IPS DF 6.9 (cell line): ENCODE results near the gene CRYBA4.

Experiments used
- DNase-seq: peaks from one replicate; pipeline ENCODE4 v3.0.0-alpha.2; 2013; ENCODE audit warnings: low read depth, low spot score
- H3K27ac ChIP-seq: one replicate; pipeline ENCODE4 v1.5.1; 2013; ENCODE audit warnings: low read length, control low read depth
- H3K27me3 ChIP-seq: 2 replicates; pipeline ENCODE4 v1.6.1; 2013; ENCODE audit warnings: mild to moderate bottlenecking, low read length; ENCODE audit not compliant: control insufficient read depth, insufficient read depth
- H3K36me3 ChIP-seq: 2 replicates; pipeline ENCODE4 v1.6.1; 2013; ENCODE audit warnings: low read length; ENCODE audit not compliant: control insufficient read depth, insufficient read depth
- H3K4me1 ChIP-seq: 2 replicates; pipeline ENCODE4 v1.6.1; 2013; ENCODE audit warnings: low read length; ENCODE audit not compliant: control insufficient read depth, insufficient read depth
- H3K4me3 ChIP-seq: 2 replicates; pipeline ENCODE4 v1.5.1; 2013; ENCODE audit warnings: mild to moderate bottlenecking, low read length
- H3K9me3 ChIP-seq: 2 replicates; pipeline ENCODE4 v1.6.1; 2013; ENCODE audit warnings: low read length, inconsistent platforms; ENCODE audit not compliant: control insufficient read depth, insufficient read depth
- WGBS: extraction: QIAGEN DNeasy Blood & Tissue Kit; methylation state at CpG from one replicate; pipeline ENCODE4 v1.1.7; 2013; ENCODE audit warnings: mixed read lengths, missing lambda C conversion rate; ENCODE audit not compliant: insufficient read length, insufficient coverage; 5-methylcytosine and 5-hydroxymethylcytosine counted together

CRYBA4 gene

DNA sequence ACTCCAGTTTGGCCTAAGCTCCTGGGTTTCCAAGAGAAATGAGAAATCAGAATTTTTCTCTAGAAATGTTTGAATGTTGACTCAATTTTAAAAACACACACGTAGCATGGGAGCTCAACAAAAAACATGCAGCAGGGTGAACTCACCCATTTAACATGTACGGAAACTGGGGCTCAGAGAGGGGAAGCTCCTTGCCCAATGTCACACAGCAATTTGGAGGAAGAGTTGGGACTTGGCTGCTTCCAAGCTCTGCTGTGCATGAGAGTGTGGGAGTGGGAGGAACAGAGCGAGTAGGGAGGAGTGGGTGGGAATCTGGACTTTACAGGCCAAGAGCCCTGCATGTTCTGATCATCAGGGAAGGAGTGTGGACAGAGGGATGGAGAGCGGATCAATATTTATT is 37.8 kb upstream of the CRYBA4 start:
- Histone ChIP-seq H3K27me3 (no peaks in the 10 kb centered on the region), H3K4me3 (no peak overlapping the region), H3K36me3 (0 out of 2 replicates have a peak, but pooled peaks cover 3% of the 10 kb centered on the region), H3K9me3 (no peaks in the 10 kb centered on the region), H3K4me1 (peaks cover 6% of the 10 kb centered on the region), H3K27ac (no peak overlapping the region)
- DNase-seq: no peak
- WGBS: no CpG with 5 or more reads among the region's 4 CpGs

DNA sequence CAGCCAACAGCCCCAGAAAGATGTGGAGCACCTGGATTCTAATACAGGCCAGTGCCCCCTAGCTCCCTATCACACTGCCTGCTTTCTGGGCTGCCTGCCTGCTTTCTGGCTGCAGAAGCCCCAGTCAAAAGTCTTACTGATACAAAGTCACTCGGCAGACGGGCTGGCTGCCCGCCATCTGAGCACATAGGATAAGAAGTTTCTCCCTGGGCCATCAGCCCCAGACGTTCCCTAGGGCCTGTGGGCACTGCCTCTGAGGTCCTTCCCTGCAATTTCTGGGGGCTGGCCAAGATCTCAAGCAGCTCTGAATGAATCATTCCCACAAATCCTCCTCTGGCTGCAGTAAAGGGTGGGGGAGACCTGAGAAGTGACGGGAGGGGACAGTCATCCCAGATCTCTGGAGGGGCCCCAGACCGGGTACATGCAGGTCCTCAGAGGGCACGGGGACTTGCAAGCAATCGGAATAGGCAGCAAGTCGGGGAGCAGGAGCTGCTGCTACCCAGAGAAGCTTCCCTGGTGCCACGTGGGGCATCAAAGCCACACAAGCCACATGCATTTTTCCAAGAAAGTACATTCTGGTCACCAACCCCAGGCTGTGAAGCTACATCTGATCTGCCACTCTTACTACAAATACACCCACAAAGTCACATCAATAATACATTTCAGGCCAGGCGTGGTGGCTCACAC is 36.5 kb upstream of the CRYBA4 start:
- no CpG with 5 or more reads among the region's 11 CpGs for WGBS
- Histone ChIP-seq H3K4me1 (peaks cover 2% of the 10 kb centered on the region), H3K9me3 (no peaks in the 10 kb centered on the region), H3K27me3 (no peaks in the 10 kb centered on the region), H3K27ac (no peak overlapping the region), H3K36me3 (0 out of 2 replicates have a peak, but pooled peaks cover 3% of the 10 kb centered on the region), H3K4me3 (no peak overlapping the region)
- DNase-seq: no peak

DNA sequence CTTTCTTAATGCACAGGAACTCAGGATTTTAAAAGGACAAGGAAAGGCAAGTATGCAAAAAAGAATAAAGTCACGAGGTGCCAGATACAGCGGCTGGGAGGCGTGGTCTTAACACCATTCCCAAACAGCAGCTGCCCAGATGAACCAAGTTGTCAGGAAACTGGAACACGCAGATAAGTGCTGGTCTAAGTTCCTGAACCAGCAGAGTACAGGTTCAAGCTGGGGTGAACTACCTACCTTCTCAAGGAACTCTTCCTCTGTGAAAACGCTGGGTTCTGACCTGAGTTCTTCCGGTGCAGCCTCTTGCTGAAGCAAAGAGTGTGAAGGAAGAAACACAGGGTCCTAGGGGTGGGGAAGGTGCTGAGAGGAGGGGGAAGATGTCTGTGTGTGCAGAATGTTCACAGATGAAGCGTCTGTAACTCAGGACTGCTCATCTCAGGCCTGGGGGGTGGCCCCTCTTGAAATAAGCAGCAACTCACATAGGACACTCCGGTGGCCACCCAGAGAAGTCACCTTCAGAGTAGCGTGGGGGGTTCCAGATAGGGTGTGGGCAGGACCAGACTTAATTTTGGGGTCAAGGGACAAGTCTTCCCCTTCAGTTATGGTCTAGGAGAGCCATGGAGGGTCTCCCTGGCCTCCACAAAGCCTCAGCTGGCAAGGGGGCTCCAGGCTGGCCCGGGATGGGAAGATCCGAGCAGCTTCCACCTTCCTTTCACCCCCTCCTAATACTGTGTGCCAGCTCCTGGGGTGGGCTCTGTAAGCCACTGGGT is 35.0 kb upstream of the CRYBA4 start:
- Histone ChIP-seq H3K9me3 (no peaks in the 10 kb centered on the region), H3K36me3 (0 out of 2 replicates have a peak, but pooled peaks cover 3% of the 10 kb centered on the region), H3K27ac (no peak overlapping the region), H3K4me1 (no peaks in the 10 kb centered on the region; the same call in none of the 2 replicates), H3K27me3 (no peaks in the 10 kb centered on the region), H3K4me3 (no peak overlapping the region)
- WGBS: no CpG with 5 or more reads among the region's 11 CpGs
- DNase-seq: no peak

DNA sequence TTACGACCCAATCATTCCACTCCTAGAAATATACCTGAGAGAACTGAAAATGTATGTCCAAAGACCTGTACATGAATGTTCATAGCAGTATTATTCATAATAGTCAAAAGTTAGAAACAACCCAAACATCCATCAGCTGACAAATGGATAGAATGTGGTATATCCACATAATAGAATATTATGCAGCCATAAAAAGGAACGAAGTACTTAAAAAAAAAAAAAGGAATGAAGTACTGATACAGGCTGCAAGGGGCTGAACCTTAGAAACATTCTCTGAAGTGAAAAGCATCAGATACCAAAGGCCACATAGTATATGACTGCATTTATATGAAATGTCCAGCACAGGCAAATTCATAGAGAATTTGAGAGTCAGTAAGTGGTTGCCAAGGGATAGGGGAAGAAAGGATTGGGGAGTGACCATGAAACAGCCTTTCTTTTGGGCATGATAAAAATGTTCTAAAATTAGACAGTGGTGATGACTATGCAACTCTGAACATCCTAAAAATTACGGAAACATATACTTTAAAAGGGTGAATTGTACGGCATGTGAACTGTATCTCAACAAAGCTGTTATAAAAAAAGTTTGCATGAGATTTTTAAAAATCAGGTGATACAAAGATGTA is 33.7 kb upstream of the CRYBA4 start:
- Histone ChIP-seq H3K36me3 (no peaks in the 10 kb centered on the region), H3K4me1 (no peaks in the 10 kb centered on the region; the same call in none of the 2 replicates), H3K4me3 (no peak overlapping the region), H3K9me3 (no peaks in the 10 kb centered on the region), H3K27ac (no peak overlapping the region), H3K27me3 (no peaks in the 10 kb centered on the region)
- no CpG with 5 or more reads among the region's 4 CpGs for WGBS
- DNase-seq: no peak

DNA sequence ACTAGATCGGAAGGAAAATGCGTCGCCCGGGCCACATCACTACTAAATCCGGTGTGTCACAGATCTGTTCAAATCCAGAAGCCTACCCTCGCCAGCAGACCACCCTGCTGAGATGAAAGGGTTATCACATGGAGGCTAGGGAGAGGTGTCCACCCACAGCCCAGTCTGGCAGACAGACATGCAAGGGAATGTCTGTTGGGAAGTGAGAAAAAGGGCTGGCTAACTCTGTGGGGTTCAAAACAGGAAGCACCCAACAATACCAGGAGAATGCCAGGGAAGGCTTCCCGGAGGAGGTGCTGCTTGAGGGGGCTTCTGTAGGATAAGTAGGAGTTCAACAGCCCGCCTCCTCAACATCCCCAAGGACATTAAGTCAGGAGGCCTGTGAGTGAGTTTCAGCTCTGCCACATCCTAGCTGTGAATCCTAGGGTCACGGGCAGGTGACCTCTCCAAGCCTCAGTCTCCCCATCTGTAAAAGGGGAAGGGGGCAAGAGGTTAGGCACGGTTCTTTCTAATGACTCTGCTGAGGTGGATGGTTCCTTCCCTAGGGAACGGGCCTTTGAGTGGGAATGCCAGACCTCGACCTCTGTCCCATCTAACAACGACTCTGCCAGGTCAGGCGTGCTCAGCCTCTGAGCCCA is 32.9 kb upstream of the CRYBA4 start:
- Histone ChIP-seq H3K27me3 (no peaks in the 10 kb centered on the region), H3K4me1 (no peaks in the 10 kb centered on the region; the same call in none of the 2 replicates), H3K9me3 (no peaks in the 10 kb centered on the region), H3K4me3 (peak overlapping the region; percentile 97; the same call in 1 of the 2 replicates), H3K27ac (no peak overlapping the region), H3K36me3 (no peaks in the 10 kb centered on the region)
- DNase-seq: no peak
- no CpG with 5 or more reads among the region's 14 CpGs for WGBS

DNA sequence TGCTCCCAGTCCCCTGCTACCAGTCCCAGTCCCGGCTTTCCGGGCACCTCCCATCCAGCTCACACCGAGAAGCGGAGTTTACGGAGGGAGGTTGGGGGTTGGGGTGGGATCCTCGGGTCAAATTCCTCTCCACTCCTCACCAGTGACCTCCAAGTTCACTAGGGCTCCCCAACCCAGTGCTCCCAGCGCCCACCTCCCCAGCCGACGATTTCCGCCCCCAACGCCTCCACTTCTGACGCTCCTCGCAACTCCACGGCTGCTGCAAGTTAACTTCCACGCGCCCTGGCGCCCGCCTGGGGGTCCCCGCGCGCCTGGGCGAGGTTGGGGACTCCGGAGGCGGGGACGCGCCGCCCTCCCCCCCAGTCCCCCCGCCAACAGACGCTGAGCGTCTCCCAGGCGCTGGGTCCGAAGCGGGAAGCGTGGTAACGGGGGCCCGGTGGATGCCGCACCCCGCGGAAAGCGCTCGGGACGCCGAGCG is 32.4 kb upstream of the CRYBA4 start:
- H3K9me3 ChIP-seq: no peaks in the 10 kb centered on the region
- no CpG with 5 or more reads among the region's 44 CpGs for WGBS
- H3K4me1 ChIP-seq: no peaks in the 10 kb centered on the region; the same call in none of the 2 replicates
- peak overlapping the region; percentile 97 for H3K4me3 ChIP-seq
- DNase-seq: no peak
- H3K27ac ChIP-seq: no peak overlapping the region
- no peaks in the 10 kb centered on the region for H3K36me3 ChIP-seq
- no peaks in the 10 kb centered on the region for H3K27me3 ChIP-seq

DNA sequence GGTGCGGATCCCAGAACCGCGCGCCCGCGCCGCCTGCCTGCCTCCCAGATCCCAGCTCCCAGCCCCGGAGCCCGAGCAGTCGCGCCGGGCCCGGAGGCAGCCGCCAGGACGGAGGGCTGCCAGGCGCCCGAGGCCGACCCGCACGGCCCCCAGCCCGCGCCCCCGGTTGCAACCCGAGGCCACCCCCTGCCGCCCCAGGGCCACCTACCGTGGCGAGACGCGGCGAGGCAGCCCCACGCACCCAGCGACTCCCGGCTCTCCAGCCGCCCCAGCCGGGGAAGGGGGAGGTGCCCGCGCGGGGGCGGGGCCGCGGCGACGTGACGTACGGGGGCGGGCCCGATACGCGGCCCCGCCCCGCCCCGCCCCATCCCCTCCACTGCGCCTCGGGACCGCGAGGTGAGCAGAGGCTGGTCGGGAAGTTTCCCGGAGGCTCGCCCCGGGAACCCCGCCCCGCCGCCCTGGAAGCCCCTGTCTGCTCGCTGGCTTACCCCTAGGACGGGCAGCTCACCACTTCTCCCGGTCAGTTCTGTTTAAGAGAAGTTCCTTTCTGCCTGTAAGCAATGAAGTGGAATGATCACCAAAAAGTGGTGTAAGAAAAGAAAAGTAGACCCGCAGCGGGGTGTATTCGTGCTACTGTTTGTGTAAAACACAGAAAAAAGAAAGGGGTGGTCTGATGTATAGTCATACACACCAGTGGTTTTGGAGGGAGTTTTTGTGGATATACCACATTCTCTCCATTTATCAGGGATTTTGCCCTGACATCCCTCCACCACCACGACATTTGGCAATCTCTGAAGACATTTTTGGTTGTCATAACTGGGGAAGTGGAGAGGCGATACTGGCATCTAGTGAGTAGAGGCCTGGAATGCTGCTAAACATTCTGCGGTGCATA is 31.7 kb upstream of the CRYBA4 start, which contains the start of gene TPST2:
TSS of gene TPST2 (minus strand) at position 288 of the 892 bp plus-strand sequence. CDS start 48,502 bp downstream, outside the sequence.
- DNase-seq: no peak
- no CpG with 5 or more reads among the region's 72 CpGs for WGBS
- Histone ChIP-seq H3K36me3 (no peaks in the 10 kb centered on the region), H3K4me1 (no peaks in the 10 kb centered on the region; the same call in 1 of the 2 replicates), H3K27me3 (no peaks in the 10 kb centered on the region), H3K9me3 (no peaks in the 10 kb centered on the region), H3K4me3 (peak within 1 kb of the TSS; percentile 97), H3K27ac (no peak within 1 kb of the TSS)

DNA sequence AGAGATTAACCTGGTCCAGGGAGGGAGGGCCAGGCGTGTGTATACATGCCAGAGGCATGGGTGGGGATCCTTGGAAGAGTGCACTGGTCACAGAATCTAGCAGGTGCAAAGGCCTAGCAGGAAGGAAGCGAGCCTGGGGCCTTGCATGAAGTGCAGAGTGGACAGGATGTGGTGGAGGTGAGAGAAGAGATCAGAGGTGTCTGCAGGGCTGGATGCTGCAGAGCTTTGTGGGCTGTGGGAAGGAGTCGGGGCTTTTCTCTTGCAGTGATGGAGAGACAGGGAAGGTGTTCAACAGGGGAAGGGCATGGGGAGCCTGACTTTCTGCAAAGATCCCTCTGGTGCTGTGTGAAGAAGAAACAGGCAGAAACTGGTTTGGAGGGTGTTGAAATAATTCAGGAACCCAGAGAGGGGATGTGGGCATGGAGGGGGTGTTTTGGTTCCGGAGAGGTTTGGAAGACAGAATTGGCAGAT is 29.3 kb upstream of the CRYBA4 start:
- Histone ChIP-seq H3K27ac (no peak overlapping the region), H3K36me3 (no peaks in the 10 kb centered on the region), H3K27me3 (no peaks in the 10 kb centered on the region), H3K4me3 (no peak overlapping the region), H3K4me1 (no peaks in the 10 kb centered on the region), H3K9me3 (no peaks in the 10 kb centered on the region)
- no peak for DNase-seq
- WGBS: no CpG with 5 or more reads among the region's 4 CpGs

DNA sequence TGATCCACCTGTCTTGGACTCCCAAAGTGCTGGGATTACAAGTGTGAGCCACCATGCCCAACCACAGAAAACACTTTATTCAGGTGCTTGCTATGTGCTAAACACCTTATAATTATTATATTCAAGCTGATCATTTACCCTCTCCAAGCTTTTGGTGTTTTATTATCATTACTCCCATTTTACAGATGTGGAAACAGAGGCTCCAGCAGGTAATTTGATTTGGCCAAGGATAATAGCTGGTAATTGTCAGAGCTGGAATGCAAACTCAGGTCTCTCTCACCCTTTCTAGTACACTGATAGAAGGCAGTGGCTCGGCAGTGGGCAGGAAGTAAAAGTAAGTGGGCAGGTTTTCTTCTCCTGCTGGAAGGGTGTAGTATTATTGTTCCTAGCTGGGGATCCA is 28.0 kb upstream of the CRYBA4 start:
- Histone ChIP-seq H3K27ac (no peak overlapping the region), H3K9me3 (no peaks in the 10 kb centered on the region), H3K27me3 (no peaks in the 10 kb centered on the region), H3K4me1 (no peaks in the 10 kb centered on the region), H3K36me3 (no peaks in the 10 kb centered on the region), H3K4me3 (no peak overlapping the region)
- no CpG with 5 or more reads among the region's 1 CpG for WGBS
- DNase-seq: no peak
